GM18498 (cell line): ENCODE measurements around the gene ADARB1.

Experiments used
- ATAC-seq: cut with Tn5 transposase; IDR thresholded peaks from one replicate; pipeline ENCODE4 v1.9.1; 2021; ENCODE audit warnings: mild to moderate bottlenecking, moderate library complexity; ENCODE audit not compliant: unreplicated experiment

Gene ADARB1

DNA sequence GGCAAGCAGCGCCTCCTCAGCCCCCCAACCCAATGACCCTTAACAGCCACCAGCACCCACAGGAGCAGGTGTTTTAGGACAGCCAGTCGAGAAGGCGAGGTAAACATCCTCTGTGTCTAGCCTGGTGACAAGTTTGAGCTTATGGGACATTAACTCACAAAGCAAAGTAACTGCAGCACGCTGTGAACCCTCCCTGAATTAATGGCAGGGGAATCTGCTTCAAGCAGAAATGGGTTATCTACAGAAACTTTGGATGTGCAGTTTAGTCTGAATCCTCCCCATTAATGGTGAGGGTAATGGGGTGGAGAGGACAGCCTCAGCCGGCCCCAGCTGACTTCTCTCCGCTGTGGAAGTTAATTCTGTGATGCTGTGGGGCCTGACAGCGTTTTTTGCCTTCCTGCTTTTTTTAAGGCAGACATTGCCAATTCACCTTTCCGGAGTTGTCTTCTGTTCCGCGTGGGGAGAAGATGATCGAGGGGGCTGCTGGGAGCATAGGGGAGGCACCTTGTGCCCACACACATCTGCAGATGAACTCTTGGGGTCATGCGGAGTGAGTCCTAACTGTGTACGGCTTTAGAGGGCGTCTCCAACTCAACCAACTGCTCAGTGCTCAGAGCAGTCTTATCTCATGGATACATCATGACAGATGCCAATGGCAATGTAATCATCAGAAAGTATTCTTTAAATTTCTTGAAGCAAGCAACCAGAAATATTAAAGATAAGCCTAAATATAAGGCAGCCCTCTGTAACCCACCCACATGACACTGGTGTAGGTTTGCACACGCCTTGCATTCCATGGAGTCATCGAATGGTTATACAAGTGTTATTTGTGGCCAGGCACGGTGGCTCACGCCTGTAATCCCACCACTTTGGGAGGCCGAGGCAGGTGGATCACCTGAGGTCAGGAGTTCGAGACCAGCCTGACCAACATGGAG, 172.3 kb downstream of the ADARB1 start:
- ATAC-seq: no peak

DNA sequence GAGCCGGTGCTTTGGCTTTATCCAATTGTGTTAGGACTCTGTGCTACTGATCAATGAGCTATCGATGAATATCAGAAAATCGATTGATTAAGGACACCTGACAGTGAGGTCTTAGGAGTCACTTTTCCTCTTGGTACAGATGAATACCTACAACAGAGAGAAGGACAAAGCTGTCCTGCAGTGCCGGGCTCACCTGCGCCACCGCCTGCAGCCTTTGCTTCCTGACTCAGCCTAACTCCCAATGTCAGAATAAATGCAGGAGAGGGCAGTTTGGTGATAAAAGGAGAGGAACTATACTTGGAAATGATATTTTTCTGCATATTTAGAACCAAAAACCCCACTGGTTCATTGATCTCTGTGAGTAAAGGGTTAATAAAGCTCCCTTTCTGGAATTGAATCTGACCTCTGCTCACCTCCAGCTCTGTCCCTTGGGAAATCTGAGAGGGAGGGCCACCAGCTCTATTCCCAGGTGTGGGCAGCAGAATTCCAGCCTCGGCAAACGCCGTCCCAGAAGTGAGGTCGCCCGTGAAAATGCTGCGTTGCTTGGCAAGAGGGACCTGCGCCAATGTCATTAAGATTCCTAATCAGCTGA, 174.0 kb downstream of the ADARB1 start:
- no peak for ATAC-seq

DNA sequence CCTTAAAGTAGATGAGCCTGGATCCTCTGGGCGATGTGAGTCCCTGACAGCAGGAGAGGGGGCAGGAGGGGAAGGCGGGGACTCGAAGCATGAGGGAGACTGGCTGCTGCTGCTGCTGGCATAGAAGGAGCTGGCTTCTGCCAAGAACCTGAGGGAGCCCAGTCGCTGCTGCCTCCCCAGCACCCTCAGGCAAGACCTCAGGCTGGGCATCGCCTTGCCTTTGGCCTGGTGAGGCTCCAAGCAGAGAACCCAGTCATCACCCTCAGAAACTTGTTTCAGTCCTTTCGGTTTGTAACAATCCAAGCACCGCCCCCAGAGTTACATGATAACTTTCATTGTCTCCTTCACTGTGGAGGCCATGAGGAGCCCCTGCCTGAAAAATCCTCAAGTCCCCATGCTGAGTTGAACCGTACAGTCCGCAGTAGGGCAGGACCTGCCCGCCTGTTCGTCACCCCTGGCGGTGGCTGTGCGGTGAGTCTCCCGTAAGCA, 174.6 kb downstream of the ADARB1 start:
- ATAC-seq: no peak

DNA sequence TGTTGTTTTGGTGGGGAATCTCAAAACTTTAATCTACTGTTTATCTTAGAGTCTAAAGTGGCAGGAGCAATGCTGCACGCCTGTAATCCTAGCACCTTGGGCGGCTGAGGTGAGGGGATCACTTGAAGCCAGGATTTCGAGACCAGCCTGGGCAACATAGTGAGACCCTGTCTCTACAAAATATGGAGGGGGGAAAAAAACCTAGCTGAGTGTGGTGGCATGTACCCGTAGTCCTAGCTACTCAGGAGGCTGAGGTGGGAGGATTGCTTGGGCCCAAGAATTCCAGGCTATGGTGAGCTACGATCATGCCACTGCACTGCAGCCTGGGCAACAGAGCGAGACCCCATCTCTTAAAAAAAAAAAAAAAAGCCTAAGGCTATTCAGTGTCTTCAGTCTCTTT, 175.2 kb downstream of the ADARB1 start:
- ATAC-seq: no peak

DNA sequence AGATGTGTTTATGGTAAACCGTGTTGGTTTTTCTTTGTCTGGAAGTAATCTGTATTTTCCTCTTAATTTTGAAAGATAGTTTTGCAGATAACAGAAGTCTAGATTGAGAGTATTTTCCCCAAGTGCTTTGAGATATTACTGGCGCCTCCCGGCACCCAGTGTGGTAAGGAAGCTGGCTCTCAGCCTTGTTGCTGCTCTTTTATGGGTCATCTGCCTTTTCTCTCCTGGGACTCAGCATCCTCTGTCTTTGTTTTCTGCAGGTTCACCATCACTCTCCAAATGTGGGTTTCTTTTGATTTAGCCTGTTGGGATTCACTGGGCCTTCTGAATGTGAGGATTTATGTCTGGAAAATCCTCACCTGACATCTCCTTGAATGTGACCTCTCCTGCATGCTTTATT, 175.9 kb downstream of the ADARB1 start:
- no peak for ATAC-seq

DNA sequence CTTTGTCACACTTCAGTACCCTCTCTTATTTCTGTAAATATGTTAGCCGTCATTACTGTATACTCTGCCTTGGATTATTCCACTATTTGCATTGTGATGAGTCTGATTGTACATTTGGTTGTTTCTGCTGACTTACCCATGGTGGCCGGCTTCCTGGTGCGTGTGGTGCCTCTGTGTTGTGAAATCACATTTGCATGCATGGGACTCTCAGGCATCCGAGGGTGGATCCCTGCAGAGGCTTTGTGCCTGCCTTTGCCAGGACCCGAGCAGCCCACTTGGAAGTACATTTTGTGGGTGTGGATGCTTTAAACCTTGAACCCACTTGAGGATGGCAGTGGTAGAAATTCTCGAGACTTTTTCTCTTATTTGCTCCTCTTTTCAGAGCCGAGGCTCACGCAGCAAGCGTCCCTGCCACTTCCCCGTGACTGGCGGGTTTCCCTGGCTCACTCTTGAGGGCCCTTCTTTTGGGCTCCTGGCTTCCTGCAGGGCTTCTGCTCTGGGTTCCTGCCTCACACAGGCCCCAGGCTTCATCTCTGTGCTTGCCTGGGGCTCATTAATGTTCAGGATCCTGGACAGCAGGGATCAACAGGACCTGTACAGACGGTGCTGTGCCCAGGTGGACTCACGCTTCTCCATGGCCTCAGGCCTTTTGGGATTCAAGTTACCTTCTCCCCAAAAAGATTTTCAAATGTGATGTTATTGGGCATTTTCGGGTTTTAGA, 176.7 kb downstream of the ADARB1 start:
- no peak for ATAC-seq

DNA sequence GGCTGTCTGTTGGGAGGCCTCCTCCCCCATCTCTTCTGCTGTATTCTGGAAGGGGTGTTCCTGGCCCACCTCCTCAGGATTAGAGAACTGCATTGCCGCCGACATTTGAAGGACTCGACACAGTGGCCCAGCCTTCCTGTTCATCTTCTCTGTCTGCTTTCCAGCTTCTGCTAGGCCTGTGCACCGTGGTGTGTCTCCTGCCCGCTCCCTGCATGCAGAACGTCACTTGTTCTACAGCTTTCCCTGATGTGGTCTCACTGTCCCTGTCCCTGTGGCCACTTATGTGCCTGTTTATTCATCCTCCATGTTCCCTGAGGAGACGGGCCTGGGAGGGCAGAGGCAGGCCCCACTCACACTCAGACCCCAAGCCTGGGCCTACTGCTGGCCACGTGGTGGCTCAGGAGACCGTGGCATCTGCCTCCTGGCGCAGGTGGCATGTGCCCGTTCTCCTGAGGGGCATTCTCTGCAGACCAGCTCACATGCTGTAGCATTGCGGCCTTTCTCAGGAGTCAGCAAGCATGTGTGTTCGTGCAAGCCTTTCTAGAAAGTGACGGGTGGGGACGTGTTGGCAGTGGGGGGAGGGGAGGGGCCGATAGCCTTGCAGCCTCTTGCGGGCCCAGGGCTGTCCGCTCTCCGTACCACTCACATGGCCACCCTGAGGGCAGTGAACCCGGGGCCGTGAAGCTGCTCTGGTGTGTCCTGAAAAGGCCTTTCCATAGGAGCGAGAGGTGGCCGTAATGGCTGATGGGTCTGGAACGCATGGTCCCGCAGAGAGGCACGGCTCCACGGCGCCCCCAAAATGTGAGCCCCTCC, 177.5 kb downstream of the ADARB1 start:
- ATAC-seq: no peak

DNA sequence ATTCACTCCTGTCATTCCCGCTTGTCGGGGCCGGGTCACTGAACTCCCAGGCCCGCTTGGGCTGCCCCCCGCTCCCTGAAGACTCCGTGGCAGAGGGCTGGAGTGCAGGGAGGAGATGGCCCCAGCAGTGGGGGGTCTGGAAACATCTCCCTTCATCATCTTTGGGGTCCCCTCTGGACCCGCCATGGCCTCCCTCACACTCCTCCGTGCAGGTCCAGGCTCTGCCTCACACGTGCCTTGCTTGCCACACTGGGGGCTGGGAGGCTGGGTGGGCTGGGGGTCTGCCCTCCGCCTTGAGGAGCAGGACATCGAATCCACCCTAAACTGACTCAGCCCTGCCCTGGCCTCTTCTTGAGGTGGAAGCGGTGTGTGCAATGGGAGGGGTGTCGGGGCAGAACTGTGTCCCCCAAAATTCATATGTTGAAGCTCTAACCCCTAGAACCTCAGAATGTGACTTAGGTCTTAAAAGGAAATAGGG, 178.1 kb downstream of the ADARB1 start:
- no peak for ATAC-seq

DNA sequence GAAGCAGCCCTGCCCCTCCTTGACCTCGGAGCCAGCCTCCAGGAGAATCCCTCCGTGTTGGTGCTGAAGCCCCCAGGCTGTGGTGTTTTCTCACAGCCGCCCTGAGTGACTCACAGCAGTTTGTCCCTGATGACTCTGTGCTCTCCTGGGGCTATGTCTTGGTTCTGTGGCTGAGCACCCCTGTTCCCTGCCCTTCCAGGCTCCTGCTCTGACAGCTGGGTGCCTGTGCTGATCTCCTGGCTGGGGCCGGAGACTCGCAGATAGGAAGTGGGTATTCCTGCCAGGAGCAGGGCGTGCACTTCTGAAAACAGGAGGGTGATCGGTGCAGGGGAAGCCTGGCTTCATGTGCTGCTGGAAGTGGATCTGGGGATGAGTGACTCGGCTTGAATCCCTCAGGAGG, 178.8 kb downstream of the ADARB1 start:
- ATAC-seq: no peak

DNA sequence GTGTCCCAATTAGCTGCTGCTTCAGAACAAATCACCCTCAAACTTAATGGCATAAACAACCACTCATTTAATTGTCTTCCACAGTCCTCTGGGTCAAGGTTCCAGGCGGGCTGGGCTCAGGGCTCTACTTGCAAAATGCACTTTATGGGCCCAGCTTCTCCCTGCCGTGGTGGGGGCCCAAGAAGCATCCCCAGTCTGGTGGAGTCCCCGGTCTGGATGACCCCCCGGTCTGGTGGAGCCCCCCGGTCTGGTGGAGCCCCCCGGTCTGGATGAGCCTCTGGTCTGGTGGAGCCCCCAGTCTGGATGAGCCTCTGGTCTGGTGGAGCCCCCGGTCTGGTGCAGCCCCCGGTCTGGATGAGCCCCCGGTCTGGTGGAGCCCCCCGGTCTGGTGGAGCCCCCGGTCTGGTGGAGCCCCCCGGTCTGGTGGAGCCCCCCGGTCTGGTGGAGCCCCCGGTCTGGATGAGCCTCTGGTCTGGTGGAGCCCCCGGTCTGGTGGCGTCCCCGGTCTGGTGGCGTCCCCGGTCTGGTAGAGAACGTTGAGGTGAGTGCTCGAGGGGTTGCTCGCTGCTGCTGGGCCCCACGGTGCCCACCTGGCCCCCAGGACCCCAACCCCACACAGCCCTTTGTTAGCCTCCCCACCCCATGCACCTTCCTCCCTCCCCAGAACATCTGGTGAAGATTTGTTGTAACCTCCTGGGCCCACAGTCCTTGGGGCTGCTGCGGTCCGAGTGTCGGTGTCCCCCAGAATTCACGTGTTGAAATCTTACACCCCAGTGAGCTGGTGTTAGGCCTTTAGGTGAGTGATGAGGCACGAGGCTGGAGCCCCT, 179.5 kb downstream of the ADARB1 start:
- ATAC-seq: no peak

DNA sequence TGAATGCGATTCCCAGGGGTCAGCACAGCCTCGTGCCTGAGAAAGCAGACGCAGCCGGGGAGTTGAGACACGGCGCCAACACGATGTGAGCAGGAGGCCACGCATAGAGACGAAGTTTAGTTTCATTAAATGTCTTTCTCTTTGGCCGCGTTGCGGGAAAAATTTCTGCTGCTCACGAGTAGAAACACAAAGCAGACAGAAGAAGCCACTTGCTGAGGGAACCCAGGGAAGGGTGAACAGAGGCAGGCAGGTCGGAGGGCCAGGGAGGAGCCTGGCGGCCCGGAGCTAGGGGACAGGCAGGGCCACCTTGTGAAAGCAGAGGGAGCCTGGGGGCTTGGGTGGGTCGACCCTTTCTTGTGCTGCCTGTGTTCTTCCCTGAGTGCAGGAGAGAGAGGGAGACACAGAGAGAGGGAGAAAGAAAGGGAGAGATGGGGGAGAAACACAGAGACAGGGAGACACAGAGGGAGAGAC, 180.1 kb downstream of the ADARB1 start:
- ATAC-seq: no peak

DNA sequence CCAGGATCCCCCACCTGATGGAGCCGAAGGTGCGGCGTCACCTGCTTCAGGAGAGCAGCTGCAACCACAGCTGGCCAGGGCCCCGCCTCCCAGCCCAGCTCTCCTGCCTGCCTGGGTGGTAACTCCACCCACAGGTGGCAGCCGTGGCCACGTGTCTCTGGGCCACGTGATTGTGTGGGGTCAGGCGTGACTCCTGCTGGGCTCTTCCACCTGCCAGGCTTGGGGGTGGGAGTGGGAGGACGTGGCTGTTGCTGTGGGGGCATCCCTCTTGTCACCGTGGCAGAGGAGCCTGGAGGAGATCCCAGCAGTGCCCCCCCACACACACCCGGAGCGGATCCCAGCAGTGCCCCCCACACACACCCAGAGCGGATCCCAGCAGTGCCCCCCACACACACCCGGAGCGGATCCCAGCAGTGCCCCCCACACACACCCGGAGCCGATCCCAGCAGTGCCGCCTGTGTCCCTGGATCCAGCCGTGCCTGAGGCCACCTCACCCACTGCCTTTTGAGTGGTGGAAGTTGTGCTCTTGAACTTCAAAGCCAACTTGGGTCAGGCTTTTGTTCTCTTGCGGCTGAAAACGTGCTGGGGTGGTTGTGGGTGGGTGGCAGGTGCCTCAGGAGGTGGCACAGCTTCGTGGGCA, 181.1 kb downstream of the ADARB1 start:
- ATAC-seq: no peak

DNA sequence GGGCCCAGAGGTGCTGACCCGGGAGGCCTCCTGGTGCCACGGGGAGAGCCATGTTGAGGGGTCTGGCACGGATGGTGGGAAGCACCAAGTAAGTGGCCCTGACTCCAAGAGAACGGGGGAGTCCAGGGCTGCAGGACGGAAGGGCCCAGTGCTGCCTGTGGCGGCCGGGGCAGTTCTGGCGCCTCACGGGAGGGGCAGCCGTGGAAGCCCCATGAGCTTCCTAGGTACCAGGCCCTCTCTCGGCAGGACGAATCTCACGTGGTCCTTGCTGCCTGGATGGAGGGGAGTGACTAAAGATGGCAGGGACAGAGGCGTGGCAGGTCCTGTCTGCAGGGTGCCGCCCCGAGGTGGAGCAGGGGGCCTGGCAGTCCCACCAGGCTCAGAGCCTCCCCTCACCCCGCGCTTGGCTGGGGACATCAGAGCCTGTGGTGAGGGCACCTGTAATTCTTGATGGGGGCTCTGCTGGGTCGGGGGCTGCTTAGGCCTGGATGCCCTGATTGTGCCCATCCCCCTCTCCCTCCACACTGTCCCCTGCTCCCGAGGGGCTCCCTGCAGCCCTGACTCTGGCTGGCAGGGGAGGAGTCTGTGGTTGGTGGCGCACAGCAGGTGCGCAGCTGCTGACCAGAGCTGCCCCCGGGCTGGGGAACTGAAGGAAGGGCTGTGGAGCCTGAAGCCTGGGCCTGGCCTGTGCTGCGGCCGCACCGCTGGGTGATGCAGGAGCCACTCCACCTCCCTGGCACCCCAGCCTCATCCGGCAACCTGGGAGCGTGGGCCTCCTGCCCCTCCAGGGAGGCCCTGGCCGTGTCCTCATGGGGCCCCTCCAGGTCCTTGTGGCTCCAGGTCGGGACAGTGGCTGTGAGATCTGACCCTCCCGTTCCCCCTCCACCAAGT, 181.9 kb downstream of the ADARB1 start:
- ATAC-seq: no peak

DNA sequence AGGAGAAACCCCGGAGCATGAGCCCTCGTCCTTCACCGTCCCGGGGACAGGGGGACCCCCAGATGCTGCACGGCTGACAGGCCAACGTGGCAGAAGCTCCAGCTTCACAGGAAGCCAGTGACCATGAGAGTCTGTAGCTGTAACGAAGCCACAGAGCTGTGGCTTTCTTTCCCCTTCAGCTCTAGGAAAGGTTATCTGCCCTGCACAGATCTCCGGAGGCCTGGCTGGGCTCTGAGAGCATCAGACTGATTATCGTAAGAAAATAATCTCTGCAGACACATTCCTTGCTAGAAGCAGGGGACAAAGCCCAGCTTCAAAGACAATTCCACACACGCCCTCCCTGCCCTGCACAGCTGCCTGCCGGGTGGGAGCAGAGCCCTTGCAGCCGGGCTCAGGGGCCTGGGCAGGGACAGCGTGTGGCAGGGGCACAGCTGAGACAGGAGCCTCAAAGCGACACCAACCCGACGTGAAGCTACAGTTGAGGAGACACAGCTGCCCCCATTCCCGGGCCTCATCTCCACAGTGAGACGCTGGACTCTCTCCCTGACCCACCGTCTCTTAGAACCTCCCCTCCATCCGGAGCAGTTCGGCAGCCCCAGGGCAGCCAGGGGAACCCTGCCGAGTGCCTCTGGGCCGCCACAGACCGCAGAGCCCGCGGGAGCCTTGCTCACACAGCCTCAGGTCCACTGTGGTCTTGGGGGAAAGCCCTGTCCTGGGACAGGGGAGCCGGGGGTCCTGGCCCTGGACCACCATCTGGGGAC, 182.7 kb downstream of the ADARB1 start:
- ATAC-seq: no peak

DNA sequence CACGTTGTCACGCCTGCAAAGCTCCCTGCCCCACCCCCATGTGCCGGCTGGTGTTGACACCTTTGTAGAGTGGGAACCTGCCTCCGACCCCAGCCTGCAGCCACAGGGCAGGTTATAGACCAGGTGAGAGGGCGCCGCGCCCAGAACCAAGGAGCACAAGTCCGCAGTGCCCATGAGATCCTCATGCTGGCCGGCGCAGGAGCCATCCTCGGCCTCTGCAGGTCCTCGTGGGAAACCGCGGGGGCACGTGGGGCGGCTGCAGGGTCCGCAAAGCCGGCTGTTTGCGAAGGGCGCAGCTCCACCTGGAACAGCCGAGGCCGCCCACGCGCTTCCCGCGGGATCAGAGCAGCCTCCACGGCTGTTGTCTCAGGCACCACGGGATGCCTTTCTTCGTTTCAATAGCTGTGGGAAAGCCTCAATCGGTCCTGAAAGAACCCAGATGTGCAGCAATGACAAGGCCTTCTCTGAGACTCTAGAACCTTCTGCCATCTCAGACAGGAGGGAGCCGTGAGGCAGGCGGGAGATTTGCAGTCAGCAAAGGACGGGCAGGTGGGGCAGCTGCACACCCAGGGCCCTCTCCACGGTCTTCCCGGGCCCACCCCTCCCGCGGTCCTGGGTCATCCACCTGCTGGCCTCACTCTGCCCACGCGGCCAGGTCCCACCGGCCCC, 183.4 kb downstream of the ADARB1 start:
- no peak for ATAC-seq

DNA sequence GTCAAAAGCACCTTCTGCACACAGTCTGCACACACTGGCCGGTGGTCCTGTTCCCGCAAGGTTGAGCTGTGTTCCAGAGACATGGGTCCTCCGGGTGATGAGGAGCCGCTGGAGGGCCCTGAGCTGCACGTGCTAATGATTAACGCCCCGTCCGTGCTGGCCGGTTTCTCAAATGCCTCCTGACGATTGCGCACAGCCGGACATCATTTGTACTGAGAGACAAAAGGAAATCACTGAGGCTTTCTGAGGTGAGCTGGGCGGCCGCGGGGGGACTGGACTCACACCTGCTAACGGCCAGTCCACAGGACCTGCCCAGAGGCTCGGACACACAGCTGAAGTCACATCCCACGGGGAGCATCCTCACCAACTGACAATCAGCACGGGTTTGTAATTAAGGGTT, 184.1 kb downstream of the ADARB1 start:
- ATAC-seq: no peak
